GM19025 (cell line): Measurements from ENCODE around the gene LRRC34.
A peak's percentile ranks its signal among the peaks of the same experiment; 100 is the strongest.

Experiments
- ATAC-seq: cut with Tn5 transposase; IDR thresholded peaks from one replicate; pipeline ENCODE4 v1.9.1; 2021; ENCODE audit warnings: mild to moderate bottlenecking, low read depth, moderate library complexity; ENCODE audit not compliant: unreplicated experiment

Gene LRRC34

GRCh38 chr3:169815590-169816150, 3.0 kb upstream of the LRRC34 start:
- ATAC-seq, result no peak

- peak; percentile 83 for ATAC-seq
These were observed 1.2 kb upstream of the LRRC34 start for GRCh38 chr3:169813757-169814517.

GRCh38 chr3:169813278-169813677, 574 bp upstream of the LRRC34 start:
- no peak for ATAC-seq

GRCh38 chr3:169811631-169812331, 923 bp downstream of the LRRC34 start:
- ATAC-seq, result peak; percentile 5

DNA sequence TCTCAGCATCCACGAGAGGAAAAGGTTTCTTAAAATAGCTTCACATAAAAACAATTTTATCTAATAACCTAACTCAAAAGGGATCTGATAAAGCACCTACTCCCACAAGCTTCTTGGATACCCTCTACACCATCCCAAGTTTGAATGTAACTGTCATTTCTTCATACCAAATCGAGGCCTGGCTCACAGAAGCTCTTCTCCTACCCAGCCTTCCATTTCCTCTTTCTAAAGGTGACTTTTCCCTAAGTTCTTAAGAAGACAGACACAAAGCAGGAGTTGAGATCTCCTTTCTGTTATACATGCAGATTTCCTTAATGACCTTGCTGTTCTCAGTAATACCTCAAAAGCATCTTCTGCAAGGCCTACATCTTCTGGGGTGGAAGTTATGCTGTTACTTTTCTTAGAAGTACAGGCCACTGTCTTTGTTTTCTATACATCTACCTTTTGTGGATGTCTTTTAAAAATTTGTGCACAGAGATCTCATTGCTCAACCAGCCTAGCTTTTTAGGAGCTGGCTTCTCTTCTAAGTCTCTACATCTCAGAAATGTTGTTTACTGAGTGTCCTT, 3.4 kb downstream of the LRRC34 start:
- ATAC-seq, result no peak

GRCh38 chr3:169804681-169805080, 8.0 kb downstream of the LRRC34 start:
- no peak for ATAC-seq

DNA sequence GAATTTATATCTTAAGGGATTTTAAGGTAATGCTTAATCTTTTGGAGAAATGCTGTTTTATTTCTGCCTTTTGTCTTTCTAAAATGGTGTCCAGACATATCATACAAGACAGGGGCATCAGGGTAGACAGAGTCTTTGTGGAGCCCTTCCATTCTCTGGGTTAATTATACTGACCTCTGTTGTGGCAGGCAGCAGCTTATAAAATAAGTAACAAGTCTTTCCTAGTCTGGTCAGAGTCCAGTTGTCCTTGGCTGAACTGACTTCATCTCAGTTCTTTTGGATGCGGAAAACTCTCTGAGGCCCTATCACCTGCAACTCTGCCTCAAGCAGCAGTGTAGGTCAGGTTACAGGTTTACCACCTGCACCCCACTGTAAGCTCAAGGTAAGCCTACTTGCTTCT, 20.3 kb downstream of the LRRC34 start:
- no peak for ATAC-seq

- no peak for ATAC-seq
These were observed 21.8 kb downstream of the LRRC34 start for GRCh38 chr3:169790687-169791429.

DNA sequence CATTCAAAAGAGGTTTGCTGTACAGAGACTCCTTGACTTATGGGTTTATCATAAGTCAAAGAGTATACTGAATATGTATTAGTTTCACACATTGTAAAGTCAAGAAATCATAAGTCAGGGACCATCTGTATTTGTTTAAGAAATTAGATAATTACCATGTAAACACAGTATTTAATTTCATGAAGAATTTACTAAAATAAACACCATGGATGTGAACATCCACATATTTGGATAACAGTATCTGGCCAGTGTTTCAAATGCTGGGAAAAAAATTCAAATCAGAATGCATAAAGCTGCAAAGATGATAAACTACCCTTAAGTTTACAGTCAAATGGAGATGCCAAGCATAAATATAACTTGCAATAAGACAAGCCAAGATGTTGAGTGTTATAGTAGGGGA, 22.5 kb downstream of the LRRC34 start:
- no peak for ATAC-seq

DNA sequence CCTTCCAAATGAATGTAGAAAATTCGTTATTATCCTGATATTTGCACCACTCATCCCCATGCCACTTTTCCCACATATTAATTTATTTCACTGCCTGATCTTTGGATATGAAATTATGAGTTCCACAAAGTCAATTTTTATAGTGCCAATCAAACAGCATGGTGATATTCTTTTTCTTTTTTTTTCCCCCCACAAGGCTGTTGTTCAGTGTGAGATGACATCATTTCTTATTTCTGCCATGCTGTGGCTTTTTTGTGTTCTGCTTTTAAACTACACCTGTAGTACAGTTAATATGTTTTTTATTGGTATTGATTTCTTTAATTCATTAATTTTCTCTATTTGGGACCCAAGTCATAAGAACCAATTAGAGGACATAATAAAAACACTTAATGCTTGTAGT, 24.9 kb downstream of the LRRC34 start:
- no peak for ATAC-seq

- no peak for ATAC-seq
These were observed 25.6 kb downstream of the LRRC34 start for GRCh38 chr3:169787120-169787519.

GRCh38 chr3:169781209-169781855, 31.4 kb downstream of the LRRC34 start:
- ATAC-seq, result no peak

DNA sequence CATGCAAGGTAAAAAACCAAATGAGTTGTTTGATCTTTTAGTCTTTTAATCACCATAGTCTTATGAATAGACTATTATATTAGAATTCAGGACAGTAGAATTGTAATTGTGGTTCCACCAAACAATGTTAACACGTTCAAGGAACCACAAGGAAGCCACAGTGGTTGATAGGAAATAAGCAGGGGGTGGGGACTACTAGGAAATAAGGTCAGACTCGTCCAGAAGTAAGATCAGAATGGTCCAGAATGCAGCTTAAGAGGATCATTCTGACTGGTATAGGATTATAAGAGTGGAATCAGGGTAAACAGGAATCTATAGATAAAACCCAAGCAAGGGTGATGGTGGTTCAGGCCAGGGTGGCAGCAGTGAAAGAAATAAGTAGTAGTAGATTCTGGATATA, 32.0 kb downstream of the LRRC34 start:
- ATAC-seq, result no peak

DNA sequence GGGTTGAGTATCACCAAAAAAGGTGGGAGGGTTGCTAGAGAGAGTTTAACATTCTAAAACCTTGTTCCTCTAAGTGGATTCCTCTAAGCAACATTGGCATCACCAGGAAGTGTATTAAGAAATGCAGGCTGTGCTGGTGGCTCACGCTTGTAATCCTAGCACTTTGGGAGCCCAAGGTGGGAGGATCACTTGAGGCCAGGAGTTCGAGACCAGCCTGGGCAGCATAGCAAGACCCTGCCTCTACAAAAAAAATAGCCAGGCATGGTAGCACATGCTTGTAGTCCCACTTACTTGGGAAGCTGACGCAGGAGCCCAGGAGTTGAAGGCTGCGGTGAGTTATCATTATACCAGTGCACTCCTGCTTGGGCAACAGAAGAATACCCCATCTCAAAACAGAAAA, 34.9 kb downstream of the LRRC34 start:
- no peak for ATAC-seq

DNA sequence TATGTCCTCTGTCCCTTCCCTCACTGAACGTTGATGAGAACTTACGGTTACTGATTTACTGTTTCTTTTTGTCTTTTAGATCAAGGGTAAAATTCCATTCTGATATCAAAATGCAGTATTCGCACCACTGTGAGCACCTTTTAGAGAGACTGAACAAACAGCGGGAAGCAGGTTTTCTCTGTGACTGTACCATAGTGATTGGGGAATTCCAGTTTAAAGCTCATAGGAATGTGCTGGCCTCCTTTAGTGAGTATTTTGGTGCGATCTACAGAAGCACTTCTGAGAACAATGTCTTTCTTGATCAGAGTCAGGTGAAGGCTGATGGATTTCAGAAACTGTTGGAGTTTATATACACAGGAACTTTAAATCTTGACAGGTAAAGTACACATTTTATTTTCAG, 38.5 kb downstream of the LRRC34 start:
- ATAC-seq, result no peak

DNA sequence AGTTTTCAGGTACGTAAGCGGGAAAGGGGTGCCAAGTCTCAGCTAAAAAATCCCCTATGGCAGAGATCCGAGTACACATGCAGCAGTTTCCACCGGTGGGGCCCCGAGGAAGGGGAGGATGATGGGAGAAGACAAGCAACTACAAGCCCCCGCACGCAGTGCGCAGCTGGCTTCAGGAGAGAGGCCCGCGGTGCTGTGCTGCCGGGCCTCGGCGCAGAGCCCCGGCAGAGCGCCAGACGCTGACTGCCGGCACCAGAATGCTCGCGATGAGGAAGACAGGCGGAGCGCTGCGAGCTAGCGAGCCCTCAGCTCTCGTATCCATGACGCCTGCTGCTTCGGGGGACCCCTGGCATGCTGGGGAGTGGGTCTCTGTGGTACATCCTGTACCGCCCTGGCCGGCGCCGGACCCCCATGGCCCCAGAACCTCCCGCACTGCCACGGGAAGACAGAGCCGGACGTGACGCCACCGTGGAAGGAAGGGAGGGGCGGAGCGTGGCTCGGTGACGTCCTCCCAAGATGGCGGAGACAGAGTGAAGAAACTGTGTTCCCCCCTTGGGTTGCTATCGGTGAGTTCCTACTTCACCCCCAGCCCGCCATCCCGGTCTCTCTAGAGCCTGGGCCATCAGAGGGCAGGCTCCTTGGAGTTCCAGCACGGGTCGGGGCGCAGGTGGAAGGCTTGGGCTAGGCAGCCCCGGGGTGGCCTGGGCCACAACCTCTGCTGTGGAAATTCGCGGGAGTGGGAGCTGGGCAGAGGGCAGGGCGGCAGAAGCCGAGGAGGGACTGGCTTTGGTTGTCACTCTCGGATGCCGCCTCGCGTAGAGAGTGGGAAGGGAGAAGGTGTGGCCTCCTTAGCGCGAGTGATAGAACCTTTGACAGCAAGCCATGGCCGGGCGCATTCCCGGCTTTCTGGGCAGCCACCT, 39.5 kb downstream of the LRRC34 start, which contains the start of gene MYNN:
TSS of gene MYNN (plus strand) at position 500 of the 920 bp plus-strand sequence. CDS start 900 bp downstream, outside the sequence.
- peak; percentile 79 for ATAC-seq

DNA sequence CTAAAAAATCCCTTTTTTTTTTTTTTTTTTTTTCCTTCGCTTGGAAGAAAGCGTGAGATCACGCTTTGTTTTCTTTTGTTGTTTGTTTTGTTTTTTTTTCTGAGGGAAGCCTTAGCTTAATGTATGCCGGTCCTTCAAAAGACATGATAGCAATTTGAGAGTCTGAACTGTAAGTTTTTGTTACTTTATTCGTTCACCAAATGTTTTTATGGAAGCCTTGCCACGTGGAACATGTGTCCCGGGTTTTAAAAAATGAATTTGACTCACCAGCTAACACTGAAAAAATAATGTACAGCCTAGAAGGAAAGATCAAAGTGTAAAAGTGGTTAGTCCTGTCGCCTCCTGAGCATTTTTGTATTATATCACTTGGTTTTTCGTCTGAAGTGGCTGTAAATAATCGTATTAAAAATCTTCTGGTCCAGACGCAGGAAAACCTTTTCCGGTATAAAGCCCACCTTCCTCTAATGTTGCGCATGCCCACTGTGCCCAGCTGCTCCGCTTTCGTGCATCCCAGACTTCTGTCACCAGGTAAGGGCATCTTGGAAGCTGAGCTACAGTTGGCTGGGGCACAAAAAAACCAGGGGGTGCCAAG, 40.3 kb downstream of the LRRC34 start:
- ATAC-seq, result peak; percentile 5

DNA sequence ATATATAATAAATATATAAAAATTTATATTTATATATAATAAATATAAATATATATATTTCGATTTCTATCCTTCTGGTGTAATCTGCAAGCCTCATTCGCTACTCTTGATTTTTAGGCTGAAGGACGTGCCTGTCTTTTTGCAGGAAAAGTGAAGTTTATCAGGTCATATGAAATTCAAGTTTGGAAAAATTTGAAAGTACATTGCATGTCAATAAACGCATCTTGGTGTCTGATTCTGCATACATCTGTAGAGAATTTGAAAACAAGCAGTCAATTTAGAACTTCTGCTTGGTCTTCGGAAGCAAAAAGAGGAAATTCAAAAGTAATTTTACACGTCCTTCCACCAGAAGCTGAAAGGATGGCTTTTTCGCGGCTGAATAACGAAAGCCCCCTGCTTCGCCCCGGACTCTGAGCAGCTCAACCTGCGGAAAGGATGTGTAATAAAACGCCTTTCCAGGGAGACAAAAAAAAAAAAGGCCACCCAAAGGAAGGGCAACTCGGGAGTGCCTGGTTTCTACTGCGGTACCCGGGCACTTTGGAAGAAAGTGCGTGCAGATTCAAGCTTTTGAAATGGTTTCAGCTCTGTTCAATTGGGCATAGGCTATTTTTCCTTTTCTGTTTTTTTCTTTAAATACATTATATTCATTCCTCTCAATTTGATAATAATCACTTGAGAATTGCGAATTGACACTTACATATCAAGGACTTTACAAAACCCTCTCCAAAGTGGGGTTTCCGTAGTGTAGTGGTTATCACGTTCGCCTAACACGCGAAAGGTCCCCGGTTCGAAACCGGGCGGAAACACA, 41.0 kb downstream of the LRRC34 start:
- no peak for ATAC-seq
